Hepatocyte (in vitro differentiated cells): ENCODE results near the gene CPT1B.
"Not testable (repeated sequence)": the region's sequence is repeated elsewhere in the genome, so short reads cannot be mapped to it uniquely, and the experiment has no call there.

Source experiments
- EZH2 ChIP-seq: fragments of 200-600 bp; sonication (generic); IDR thresholded peaks from 2 replicates; pipeline ENCODE4 v1.6.1; 2016; ENCODE audit warnings: antibody characterized with exemption, mild to moderate bottlenecking, borderline replicate concordance
- TF ChIP-seq, protein P1 (sequence below): fragments of 200-600 bp; sonication (generic); IDR thresholded peaks from 2 replicates; pipeline ENCODE4 v1.5.1; 2016; ENCODE audit warnings: antibody characterized with exemption, mild to moderate bottlenecking; ENCODE audit not compliant: poor library complexity

DNA sequence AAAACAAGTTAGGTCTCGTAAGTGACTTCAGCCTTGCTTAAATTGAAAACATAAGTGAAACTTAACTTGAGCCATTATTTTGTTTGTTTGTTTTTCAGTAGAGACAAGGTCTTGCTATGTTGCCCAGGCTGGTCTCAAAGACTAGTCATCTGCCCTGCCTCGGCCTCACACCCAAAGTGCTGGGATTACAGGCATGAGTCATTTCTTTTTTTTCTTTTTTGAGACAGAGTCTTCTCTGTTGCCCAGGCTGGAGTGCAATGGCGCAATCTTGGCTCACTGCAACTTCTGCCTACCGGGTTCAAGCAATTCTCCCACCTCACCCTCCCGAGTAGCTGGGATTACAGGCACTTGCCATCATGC is 36.6 kb downstream of the CPT1B start:
- TF ChIP-seq, protein P1, sequence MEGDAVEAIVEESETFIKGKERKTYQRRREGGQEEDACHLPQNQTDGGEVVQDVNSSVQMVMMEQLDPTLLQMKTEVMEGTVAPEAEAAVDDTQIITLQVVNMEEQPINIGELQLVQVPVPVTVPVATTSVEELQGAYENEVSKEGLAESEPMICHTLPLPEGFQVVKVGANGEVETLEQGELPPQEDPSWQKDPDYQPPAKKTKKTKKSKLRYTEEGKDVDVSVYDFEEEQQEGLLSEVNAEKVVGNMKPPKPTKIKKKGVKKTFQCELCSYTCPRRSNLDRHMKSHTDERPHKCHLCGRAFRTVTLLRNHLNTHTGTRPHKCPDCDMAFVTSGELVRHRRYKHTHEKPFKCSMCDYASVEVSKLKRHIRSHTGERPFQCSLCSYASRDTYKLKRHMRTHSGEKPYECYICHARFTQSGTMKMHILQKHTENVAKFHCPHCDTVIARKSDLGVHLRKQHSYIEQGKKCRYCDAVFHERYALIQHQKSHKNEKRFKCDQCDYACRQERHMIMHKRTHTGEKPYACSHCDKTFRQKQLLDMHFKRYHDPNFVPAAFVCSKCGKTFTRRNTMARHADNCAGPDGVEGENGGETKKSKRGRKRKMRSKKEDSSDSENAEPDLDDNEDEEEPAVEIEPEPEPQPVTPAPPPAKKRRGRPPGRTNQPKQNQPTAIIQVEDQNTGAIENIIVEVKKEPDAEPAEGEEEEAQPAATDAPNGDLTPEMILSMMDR = not testable (repeated sequence)
- TF ChIP-seq EZH2 = not testable (repeated sequence)
